H1 (cell line): ENCODE results near the gene SLC9A4. TPM values are rescaled to one million over a fixed set of nuclear protein-coding genes. Genes with fewer than 3 reads are reported as not detected.

Source experiments
- CTCF ChIA-PET: fragments of 300-600 bp; sonication (Branson Sonifier 250); formaldehyde crosslinking; loops from one replicate; lab custom pipeline; 2021; ENCODE audit not compliant: partially characterized antibody; lab: Charles Lee
- POLR2A ChIA-PET: fragments of 300-600 bp; sonication (Branson Sonifier 250); formaldehyde crosslinking; loops from one replicate; lab custom pipeline; 2021; ENCODE audit warnings: inconsistent platforms; ENCODE audit not compliant: partially characterized antibody; lab: Charles Lee
- DNase-seq, 2 experiments: peaks; one replicate each; pipeline versions ENCODE4 v3.0.0 to v3.0.0-alpha.2; 2010 to 2022; ENCODE audit warnings: low spot score in 2 of 2, low read depth in 1 of 2, mixed read lengths in 1 of 2
- FAIRE-seq: peaks from 2 replicates; lab custom pipeline; 2011; peaks lifted over from hg19 to GRCh38; lab: Jason Lieb, UNC
- H2AFZ ChIP-seq: 2 replicates; pipeline ENCODE4 v1.8.1; 2012; ENCODE audit warnings: low read length, inconsistent platforms
- H2AK5ac ChIP-seq: 2 replicates; pipeline ENCODE4 v1.6.1; 2013; ENCODE audit warnings: low read depth, low read length
- H2BK120ac ChIP-seq: replicated peaks from 2 replicates; pipeline ENCODE3; 2013; ENCODE audit warnings: low read depth, low read length, inconsistent platforms
- H2BK12ac ChIP-seq: 2 replicates; pipeline ENCODE4 v1.6.1; 2013; ENCODE audit warnings: low read depth, low read length
- H2BK15ac ChIP-seq: 2 replicates; pipeline ENCODE4 v1.6.1; 2013; ENCODE audit warnings: low read length
- H2BK20ac ChIP-seq: 2 replicates; pipeline ENCODE4 v1.6.1; 2013; ENCODE audit warnings: low read length
- H2BK5ac ChIP-seq: 2 replicates; pipeline ENCODE4 v1.6.1; 2013; ENCODE audit warnings: low read depth, low read length
- H3K14ac ChIP-seq: 2 replicates; pipeline ENCODE4 v1.6.1; 2013; ENCODE audit warnings: inconsistent platforms; ENCODE audit not compliant: insufficient read length
- H3K18ac ChIP-seq: 2 replicates; pipeline ENCODE4 v1.6.1; 2013; ENCODE audit warnings: low read length; ENCODE audit errors: extremely low read depth
- H3K23ac ChIP-seq: 2 replicates; pipeline ENCODE4 v1.6.1; 2013; ENCODE audit warnings: inconsistent platforms; ENCODE audit not compliant: insufficient read length
- H3K23me2 ChIP-seq: 2 replicates; pipeline ENCODE4 v1.6.1; 2013; ENCODE audit warnings: low read depth, low read length
- H3K27ac ChIP-seq: 2 replicates; pipeline ENCODE4 v1.6.1; 2011; ENCODE audit warnings: low read depth, low read length, inconsistent platforms
- H3K27me3 ChIP-seq, 4 experiments: replicated peaks in 1 of 4; 1 replicate in 1 of 4; 2 replicates in 3 of 4; pipeline versions ENCODE4 v1.6.1 to v1.8.1; 2011 to 2013; ENCODE audit warnings: low read length in 3 of 4, mild to moderate bottlenecking in 3 of 4, inconsistent platforms in 2 of 4, mixed read lengths in 2 of 4, moderate library complexity in 1 of 4; ENCODE audit not compliant: control insufficient read depth in 3 of 4, insufficient read depth in 3 of 4; ENCODE audit errors: extremely low read depth in 1 of 4
- H3K36me3 ChIP-seq, 4 experiments: 2 replicates each; pipeline versions ENCODE4 v1.6.1 to v1.8.1; 2011 to 2013; ENCODE audit warnings: mild to moderate bottlenecking in 4 of 4, low read length in 3 of 4, moderate library complexity in 2 of 4, control low read depth in 1 of 4, inconsistent platforms in 1 of 4; ENCODE audit not compliant: insufficient read depth in 4 of 4, control insufficient read depth in 2 of 4
- H3K4ac ChIP-seq: replicated peaks from 2 replicates; pipeline ENCODE3; 2013; ENCODE audit warnings: low read length, low read depth, mixed read lengths, inconsistent platforms; ENCODE audit not compliant: insufficient read length
- H3K4me1 ChIP-seq, 4 experiments: replicated peaks in 1 of 4; 1 replicate in 1 of 4; 2 replicates in 3 of 4; pipeline versions ENCODE4 v1.6.1 to v1.8.1; 2011 to 2013; ENCODE audit warnings: low read length in 3 of 4, inconsistent platforms in 2 of 4, mixed read lengths in 1 of 4; ENCODE audit not compliant: insufficient read depth in 4 of 4, control insufficient read depth in 3 of 4
- H3K4me2 ChIP-seq, 2 experiments: 2 replicates each; pipeline versions ENCODE4 v1.6.1 to v1.8.1; 2011 to 2013; ENCODE audit warnings: low read depth in 2 of 2, low read length in 2 of 2, control low read depth in 1 of 2, inconsistent platforms in 1 of 2, mild to moderate bottlenecking in 1 of 2; ENCODE audit not compliant: insufficient read depth in 1 of 2
- H3K4me3 ChIP-seq, 4 experiments: fragments of 200-600, 300-600 bp in 1 of 4; sonication (generic), shearing (Covaris generic), sonication (Bioruptor Twin) in 1 of 4; 2 replicates each; pipeline versions ENCODE4 v1.5.1 to v1.8.1; 2011 to 2016; ENCODE audit warnings: low read length in 4 of 4, low read depth in 3 of 4, control low read depth in 2 of 4, inconsistent platforms in 2 of 4, mild to moderate bottlenecking in 2 of 4, mixed read lengths in 1 of 4, moderate library complexity in 1 of 4; ENCODE audit not compliant: insufficient read depth in 2 of 4; ENCODE audit errors: extremely low read depth in 1 of 4
- H3K56ac ChIP-seq: replicated peaks from 2 replicates; pipeline ENCODE3; 2013; ENCODE audit warnings: low read depth, mild to moderate bottlenecking, mixed read lengths, low read length, inconsistent platforms; ENCODE audit not compliant: insufficient read length
- H3K79me1 ChIP-seq: 2 replicates; pipeline ENCODE4 v1.6.1; 2013; ENCODE audit warnings: low read depth, low read length, control low read depth
- H3K79me2 ChIP-seq, 2 experiments: 2 replicates each; pipeline versions ENCODE4 v1.6.1 to v1.8.1; 2012 to 2013; ENCODE audit warnings: low read length in 2 of 2, mild to moderate bottlenecking in 2 of 2, inconsistent platforms in 1 of 2; ENCODE audit not compliant: insufficient read depth in 2 of 2, control insufficient read depth in 1 of 2
- H3K9ac ChIP-seq, 4 experiments: replicated peaks in 1 of 4; 1 replicate in 1 of 4; 2 replicates in 3 of 4; pipeline versions ENCODE4 v1.6.1 to v1.8.1; 2011 to 2013; ENCODE audit warnings: low read depth in 3 of 4, low read length in 3 of 4, control low read depth in 2 of 4, mild to moderate bottlenecking in 2 of 4, moderate library complexity in 2 of 4, inconsistent platforms in 1 of 4; ENCODE audit errors: extremely low read depth in 1 of 4
- H3K9me3 ChIP-seq, 2 experiments: 2 replicates each; pipeline versions ENCODE4 v1.6.1 to v1.8.1; 2012 to 2013; ENCODE audit warnings: mild to moderate bottlenecking in 2 of 2, moderate library complexity in 2 of 2, control low read depth in 1 of 2, inconsistent platforms in 1 of 2, low read depth in 1 of 2, low read length in 1 of 2, mixed read lengths in 1 of 2; ENCODE audit not compliant: insufficient read depth in 2 of 2
- H4K20me1 ChIP-seq, 2 experiments: replicated peaks in 1 of 2; 2 replicates each; pipeline versions ENCODE3 to v1.8.1; 2011 to 2013; ENCODE audit warnings: inconsistent platforms in 2 of 2, low read length in 2 of 2, mild to moderate bottlenecking in 1 of 2; ENCODE audit not compliant: insufficient read depth in 2 of 2, control insufficient read depth in 1 of 2
- H4K5ac ChIP-seq: 2 replicates; pipeline ENCODE4 v1.6.1; 2013; ENCODE audit warnings: low read length, low read depth, mixed read lengths, inconsistent platforms; ENCODE audit not compliant: insufficient read length
- H4K8ac ChIP-seq: 2 replicates; pipeline ENCODE4 v1.8.0; 2013; ENCODE audit warnings: mild to moderate bottlenecking, moderate library complexity, low read length, inconsistent platforms; ENCODE audit not compliant: insufficient read depth; ENCODE audit errors: extremely low read depth
- H4K91ac ChIP-seq: replicated peaks from 2 replicates; pipeline ENCODE3; 2013; ENCODE audit warnings: low read length, mixed read lengths, inconsistent platforms; ENCODE audit not compliant: insufficient read length
- CTBP2 ChIP-seq: IDR thresholded peaks from 2 replicates; pipeline ENCODE4 v1.7.0; 2011; ENCODE audit warnings: borderline replicate concordance, mild to moderate bottlenecking, moderate library complexity, mixed read lengths, low read length; ENCODE audit not compliant: insufficient read depth, insufficient read length
- NRF1 ChIP-seq: IDR thresholded peaks from 2 replicates; pipeline ENCODE4 v1.6.1; 2011; ENCODE audit warnings: mild to moderate bottlenecking, low read depth, low read length, improper control_type of control experiment
- TAF7 ChIP-seq: optimal IDR thresholded peaks from 2 replicates; pipeline ENCODE3; 2011; ENCODE audit warnings: low read depth, mild to moderate bottlenecking, inconsistent platforms, low read length, moderate library complexity, borderline replicate concordance
- YY1 ChIP-seq: IDR thresholded peaks from 2 replicates; pipeline ENCODE4 v1.6.1; 2011; ENCODE audit warnings: low read depth, mild to moderate bottlenecking, low read length
- WGBS, 2 experiments: shearing (Covaris generic) in 1 of 2; methylation state at CpG; one replicate each; pipeline versions ENCODE4 v1.1.6 to v1.1.7; 2013 to 2015; ENCODE audit warnings: low lambda C conversion rate in 2 of 2, mixed read lengths in 2 of 2, inconsistent platforms in 1 of 2, low coverage in 1 of 2, missing lambda C conversion rate in 1 of 2; ENCODE audit not compliant: insufficient replicate concordance in 2 of 2, insufficient coverage in 1 of 2, insufficient read length in 1 of 2; ENCODE audit errors: extremely low coverage in 1 of 2, missing lambda C conversion rate in 1 of 2; 5-methylcytosine and 5-hydroxymethylcytosine counted together
- polyA plus RNA-seq, 7 experiments: library from polyadenylated mRNA; depleted of rRNA in 3 of 7; stranded (reverse) in 5 of 7; unstranded in 2 of 7; fragments of >200 nt in 5 of 7; fragments of 200-250 nt in 2 of 7; gene quantifications; 1 replicate in 5 of 7; 2 replicates in 1 of 7; 4 replicates in 1 of 7; pipeline versions ENCODE4 v1.2.1 to v1.2.3, GENCODE V29; 2011 to 2013; ENCODE audit warnings: missing spikeins in 2 of 7, mixed read lengths in 2 of 7
- total RNA-seq: library from RNA; stranded (reverse); fragmentation: NEBNext Ultra II Directional; extraction: Animal tissue kit (Norgen Biotek cat#: 25700); gene quantifications from 2 replicates; pipeline ENCODE4 v1.2.1, GENCODE V29; 2021

SLC9A4 gene
- total and polyA plus RNA-seq, 2 of the 8 experiments (the other 6 are each of a cell fraction or from before 2014, with no cell fraction given): not detected

DNA sequence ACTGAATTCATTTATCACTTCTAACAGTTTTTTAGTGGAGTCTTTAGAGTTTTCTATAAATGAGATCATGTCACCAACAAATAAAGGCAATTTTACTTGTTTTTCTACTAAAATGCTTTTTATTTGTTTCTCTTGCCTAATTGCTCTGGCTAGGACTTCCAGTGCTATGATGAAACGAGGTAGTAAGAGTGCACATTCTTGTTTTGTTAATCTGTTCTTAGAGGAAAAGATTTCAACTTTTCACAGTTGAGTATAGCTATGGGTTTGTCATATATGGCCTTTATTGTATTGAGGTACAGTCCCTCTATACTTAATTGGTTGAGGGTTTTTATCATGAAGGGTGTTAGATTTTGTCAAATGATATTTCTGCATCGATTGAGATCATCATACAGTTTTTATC lies 44.5 kb upstream of the SLC9A4 start:
- POLR2A ChIA-PET: no interaction called here
- no peak overlapping the region for H2BK5ac ChIP-seq
- WGBS, 2 experiments: 78% methylated on average over 2 of the region's 2 CpGs; no CpG with 5 or more reads in 1 of the 2 experiments
- TF ChIP-seq NRF1 (no peak), YY1 (no peak), CTBP2 (no peak), TAF7 (no peak)

More for the DNA sequence above, 44.5 kb upstream of the SLC9A4 start:
- H3K23ac ChIP-seq: no peak overlapping the region
- H3K9ac ChIP-seq: no peak overlapping the region
- H2BK120ac ChIP-seq: no peak overlapping the region
- no peak overlapping the region for H4K8ac ChIP-seq
- H3K79me2 ChIP-seq: no peaks in the 10 kb centered on the region
- H3K79me1 ChIP-seq: no peaks in the 10 kb centered on the region
- H4K5ac ChIP-seq: no peak overlapping the region
- H3K23me2 ChIP-seq: no peaks in the 10 kb centered on the region
- H3K36me3 ChIP-seq: no peaks in the 10 kb centered on the region
- CTCF ChIA-PET: no interaction called here
- no peak overlapping the region for H3K56ac ChIP-seq
- no peak overlapping the region for H2AFZ ChIP-seq
- no peak overlapping the region for H3K27ac ChIP-seq
- no peak overlapping the region for H4K91ac ChIP-seq
- no peak for DNase-seq
- H3K27me3 ChIP-seq: no peaks in the 10 kb centered on the region
- no peak overlapping the region for H3K14ac ChIP-seq
- H2BK20ac ChIP-seq: no peak overlapping the region
- no peak overlapping the region for H2AK5ac ChIP-seq
- no peak overlapping the region for H2BK12ac ChIP-seq
- no peaks in the 10 kb centered on the region for H3K4me1 ChIP-seq
- H3K4me3 ChIP-seq: no peak overlapping the region
- FAIRE-seq: no peak
- H4K20me1 ChIP-seq: no peaks in the 10 kb centered on the region
- H2BK15ac ChIP-seq: no peak overlapping the region
- no peak overlapping the region for H3K4ac ChIP-seq
- H3K9me3 ChIP-seq: no peaks in the 10 kb centered on the region
- no peak overlapping the region for H3K4me2 ChIP-seq
- no peak overlapping the region for H3K18ac ChIP-seq
